Stimulated activated CD4-positive, alpha-beta T cell treated with anti-CD3 and anti-CD28 coated beads, TNF-alpha, amount 100 ng/mL, for 48 hours (primary cell): Measurements from ENCODE around the gene IKZF4.
"Not testable (repeated sequence)": the region's sequence is repeated elsewhere in the genome, so short reads cannot be mapped to it uniquely, and the experiment has no call there.

Source experiments
- DNase-seq, 3 donors: peaks; one replicate each; pipeline ENCODE4 v3.0.0-alpha.2; 2020; ENCODE audit warnings: low read depth in 3 of 3

The IKZF4 gene

GRCh38 chr12:55999522-55999921, 21.3 kb upstream of the IKZF4 start:
- not testable (repeated sequence) for DNase-seq

GRCh38 chr12:55999999-56000540, 20.8 kb upstream of the IKZF4 start:
- DNase-seq, result not testable (repeated sequence)

- no peak for DNase-seq
Measured at GRCh38 chr12:56001487-56002100, 19.2 kb upstream of the IKZF4 start.

DNA sequence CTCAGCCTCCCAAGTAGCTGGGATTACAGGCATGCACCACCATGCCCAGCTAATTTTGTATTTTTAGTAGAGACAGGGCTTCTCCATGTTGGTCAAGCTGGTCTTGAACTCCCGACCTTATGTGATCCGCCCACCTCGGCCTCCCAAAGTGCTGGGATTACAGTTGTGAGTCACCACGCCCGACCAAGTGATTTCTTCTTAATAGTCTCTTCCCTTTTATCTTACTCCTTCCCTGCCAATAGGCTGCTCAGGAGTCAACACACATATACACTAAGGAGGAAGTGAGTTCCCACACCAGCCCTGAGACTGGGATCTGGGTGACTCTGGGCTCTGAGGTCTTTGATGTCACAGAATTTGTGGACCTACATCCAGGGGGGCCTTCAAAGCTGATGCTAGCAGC, 17.5 kb upstream of the IKZF4 start:
- not testable (repeated sequence) for DNase-seq

- no peak for DNase-seq
Measured at GRCh38 chr12:56004211-56004610, 16.6 kb upstream of the IKZF4 start.

DNA sequence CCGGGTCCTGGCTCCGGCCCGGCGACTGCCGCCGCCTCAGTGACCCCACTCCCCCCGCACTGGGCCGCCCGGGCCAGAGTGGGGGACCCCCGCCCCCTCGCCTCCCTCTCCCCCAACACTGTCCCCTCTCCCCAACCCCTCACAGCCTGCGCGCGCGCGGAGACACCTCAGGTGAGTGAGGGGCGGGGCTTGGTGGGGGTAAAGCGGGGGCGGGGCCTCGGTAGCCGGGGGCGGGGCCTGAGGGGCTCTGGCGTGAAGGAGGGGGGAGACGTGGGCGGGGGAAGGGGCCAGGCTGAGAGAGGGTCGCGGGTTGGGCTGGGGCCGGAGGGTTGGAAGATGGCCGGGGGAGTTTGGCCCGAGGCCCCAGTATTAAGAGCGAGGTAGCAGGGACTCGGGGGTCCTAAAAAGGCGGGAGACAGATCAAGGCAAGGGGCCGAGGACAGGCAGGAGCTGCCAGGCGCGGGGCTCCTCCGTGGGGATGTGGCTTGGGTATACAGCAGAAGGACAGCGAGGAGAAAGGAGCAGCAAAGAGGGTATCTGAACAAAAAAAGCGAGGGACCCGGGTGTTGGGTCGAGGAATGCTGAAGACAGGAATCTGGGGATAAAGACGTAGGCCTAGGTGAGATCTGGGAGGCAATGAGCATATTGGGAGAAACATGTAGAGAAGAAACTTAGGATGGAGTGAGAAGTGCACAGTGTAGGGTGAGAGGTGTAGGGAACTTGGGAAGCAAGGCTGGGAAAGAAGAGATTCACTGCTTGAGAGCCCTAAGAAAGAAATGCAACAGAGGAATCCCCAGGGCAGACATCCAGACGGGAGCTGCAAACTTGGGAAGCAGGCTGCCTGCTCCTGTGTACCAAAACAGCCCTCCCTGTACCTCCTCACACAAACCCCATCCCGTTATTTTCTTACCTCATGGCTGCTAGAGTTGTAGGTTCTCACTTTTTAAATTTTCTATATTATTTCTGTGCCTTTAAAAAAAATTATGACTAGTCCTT, 13.0 kb upstream of the IKZF4 start:
- peak in 1 of 3 donors; percentile 84 for DNase-seq

DNA sequence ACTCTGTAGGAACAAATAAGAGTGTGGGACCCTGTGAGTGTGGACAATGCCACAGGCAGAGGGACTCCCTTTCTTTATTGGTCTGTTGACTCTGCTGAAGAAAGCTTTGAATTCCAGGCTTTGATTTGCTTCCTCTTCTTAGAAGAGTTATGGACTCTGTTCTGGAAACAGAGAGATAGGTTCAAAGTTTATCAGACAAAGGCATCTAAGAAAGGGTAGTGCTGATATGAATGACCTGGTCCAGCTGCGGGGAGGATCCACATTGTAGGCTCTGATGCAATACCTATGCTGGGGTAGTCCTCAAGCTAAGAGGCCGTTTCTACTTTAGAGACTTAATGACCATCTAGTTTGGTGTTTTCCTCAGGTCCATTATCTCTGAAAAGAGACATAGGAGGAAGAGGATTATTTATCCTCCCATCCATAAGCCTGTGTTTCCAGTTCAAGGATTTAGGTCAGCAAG, 10.7 kb upstream of the IKZF4 start:
- no peak for DNase-seq

- DNase-seq, result no peak
Measured at GRCh38 chr12:56011509-56012090, 9.2 kb upstream of the IKZF4 start.

GRCh38 chr12:56013482-56013881, 7.4 kb upstream of the IKZF4 start:
- no peak for DNase-seq

GRCh38 chr12:56014205-56014604, 6.6 kb upstream of the IKZF4 start:
- no peak for DNase-seq

DNA sequence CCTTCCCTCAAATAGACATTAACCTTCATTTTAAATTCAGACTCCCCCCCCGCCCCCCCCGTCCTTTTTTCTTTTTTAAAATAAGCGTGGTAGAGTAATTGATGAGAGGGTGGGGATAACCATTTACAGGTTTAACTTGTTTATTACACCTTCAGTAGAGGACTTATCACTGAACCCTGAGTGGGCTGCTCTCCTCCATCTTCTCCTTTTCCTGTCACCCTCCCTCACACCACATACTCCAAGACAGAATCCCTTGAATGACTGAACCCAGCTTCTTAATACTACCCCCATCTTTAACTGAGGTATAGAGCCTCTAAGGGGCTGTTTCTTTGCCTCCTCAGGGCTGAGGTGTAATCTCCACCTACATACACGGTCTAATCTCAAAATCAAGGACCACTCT, 3.7 kb upstream of the IKZF4 start:
- no peak for DNase-seq

DNA sequence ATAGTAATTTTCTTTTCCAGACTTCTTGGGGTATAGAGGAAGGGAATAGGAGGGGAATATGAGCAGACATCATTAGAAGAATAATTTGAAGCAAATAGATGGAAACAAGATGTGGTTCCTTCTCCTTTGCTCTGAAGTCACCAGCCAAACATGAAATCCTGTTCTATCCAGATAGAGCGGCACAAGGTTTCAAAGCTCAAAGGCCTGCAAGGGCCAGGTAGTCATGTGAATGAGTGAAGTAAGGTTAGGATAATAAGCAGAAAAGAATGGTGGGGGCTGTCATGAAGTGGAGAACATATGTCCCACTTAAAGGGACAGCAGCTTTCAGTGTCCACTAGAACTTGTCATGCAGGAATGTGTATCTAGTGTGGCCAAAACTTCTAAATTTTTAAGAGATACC, 2.5 kb upstream of the IKZF4 start:
- no peak for DNase-seq

DNA sequence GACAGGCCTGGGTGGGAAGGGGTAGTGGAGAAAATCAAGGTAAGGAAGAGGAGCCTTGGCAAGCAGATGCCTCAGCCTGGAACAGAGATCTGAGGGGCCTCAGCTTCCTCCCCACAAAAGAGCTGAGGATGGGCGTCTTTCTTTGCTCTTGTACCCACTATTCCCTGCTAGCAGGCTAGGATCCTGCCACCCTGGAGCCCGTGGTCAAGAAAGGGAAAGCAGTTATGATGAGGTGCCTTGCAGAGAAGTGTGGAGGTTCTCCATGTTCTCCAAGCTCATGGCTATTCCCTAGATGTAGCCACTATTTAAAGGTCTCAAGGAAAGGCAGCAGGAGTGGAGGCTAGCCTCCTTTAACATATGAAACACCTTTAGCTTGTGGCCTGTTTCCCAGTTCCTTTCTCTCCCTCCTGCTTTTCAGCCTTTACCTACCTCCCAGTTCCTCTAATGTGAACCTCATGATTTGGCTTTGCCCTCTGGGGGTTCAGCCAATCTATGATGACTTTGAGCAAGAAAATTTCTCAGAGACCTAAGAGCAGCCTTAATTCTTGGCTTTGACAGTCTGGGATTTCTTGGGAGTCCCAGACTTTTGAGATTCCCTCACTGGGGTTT, 1.1 kb downstream of the IKZF4 start:
- DNase-seq, result no peak

GRCh38 chr12:56028511-56029165, 7.8 kb downstream of the IKZF4 start:
- no peak for DNase-seq

DNA sequence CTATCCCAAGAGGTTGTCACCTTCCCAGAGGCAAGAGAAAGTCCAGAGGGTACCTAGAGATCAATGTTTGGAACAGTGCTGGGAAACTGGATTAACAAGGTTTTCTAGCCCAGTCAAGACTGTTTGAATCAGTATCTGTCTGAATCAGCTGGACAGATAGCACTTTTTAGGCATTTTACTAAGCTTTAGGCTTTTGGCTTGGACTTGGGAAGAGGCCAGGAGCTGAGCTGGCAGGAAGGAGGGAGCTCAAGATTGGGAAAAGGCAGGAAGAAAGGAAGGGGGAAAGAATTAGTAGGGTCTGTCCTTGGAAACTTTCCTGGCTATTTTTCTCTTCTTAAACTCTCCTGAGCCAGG, 8.3 kb downstream of the IKZF4 start:
- DNase-seq, result no peak

DNA sequence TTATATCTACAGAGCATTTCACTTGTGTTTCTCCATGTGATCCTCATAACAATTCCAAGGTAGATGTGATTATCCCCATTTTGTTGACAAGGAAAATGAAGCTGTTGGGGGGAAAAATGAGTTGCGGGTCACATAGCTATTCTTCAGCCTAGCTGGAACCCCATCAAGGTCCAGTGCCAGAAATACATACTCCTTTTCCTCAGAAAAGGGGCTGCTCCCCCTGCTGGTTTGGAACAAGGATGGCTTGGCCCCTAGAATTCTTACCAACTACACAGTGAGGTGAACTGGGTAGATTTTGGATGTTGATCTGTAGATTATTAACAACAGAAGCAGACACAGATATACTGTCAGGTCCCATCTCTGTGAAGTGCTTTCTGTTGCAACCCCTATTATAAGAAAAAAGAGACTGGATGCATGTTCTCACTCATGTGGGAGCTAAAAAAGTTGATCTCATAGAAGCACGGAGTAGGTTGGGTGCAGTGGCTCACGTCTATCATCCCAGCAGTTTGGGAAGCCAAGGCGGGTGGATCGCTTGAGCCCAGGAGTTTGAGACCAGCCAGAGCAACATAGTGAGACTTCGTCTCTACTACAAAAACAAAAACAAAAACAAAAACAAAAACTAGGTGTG, 8.9 kb downstream of the IKZF4 start:
- DNase-seq, result peak in 1 of 3 donors; percentile 33

- DNase-seq, result no peak
Measured at GRCh38 chr12:56031987-56032386, 11.1 kb downstream of the IKZF4 start.

- no peak for DNase-seq
Measured at GRCh38 chr12:56034586-56035332, 13.9 kb downstream of the IKZF4 start.

GRCh38 chr12:56037161-56037560, 16.3 kb downstream of the IKZF4 start:
- DNase-seq, result no peak

DNA sequence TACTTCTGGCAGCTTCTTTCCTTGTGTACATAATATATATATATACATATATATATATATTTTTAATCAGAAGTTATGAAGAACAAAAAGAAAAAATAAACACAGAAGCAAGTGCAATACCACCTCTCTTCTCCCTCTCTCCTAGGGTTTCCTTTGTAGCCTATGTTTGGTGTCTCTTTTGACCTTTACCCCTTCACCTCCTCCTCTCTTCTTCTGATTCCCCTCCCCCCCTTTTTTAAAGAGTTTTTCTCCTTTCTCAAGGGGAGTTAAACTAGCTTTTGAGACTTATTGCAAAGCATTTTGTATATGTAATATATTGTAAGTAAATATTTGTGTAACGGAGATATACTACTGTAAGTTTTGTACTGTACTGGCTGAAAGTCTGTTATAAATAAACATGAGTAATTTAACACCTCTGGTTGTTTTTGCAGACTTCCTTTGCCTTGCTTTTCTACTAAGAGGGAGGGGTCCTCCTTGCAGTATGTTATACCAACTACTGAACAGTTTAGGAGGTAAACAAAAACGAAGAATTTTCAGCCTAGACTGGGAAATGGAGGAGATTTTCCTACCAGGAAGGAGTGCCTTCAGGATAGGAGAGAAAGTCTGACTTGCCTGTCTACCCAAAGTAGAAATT, 17.3 kb downstream of the IKZF4 start:
- DNase-seq, result no peak
